A549 treated with RU486 at 1 μM for 4 hours (cell line): ENCODE results near the gene OR2J1. TPM values are rescaled to one million over a fixed set of nuclear protein-coding genes. Genes with fewer than 3 reads are reported as not detected.

ENCODE experiments used
- total RNA-seq: library from RNA; stranded (reverse); fragments of 200-300 nt; extraction: Qiagen RNA extraction; gene quantifications from 5 replicates; pipeline ENCODE4 v1.2.3, GENCODE V29; 2022; ENCODE audit warnings: low read depth

OR2J1 gene
- total RNA-seq: not detected in 5 replicates

DNA sequence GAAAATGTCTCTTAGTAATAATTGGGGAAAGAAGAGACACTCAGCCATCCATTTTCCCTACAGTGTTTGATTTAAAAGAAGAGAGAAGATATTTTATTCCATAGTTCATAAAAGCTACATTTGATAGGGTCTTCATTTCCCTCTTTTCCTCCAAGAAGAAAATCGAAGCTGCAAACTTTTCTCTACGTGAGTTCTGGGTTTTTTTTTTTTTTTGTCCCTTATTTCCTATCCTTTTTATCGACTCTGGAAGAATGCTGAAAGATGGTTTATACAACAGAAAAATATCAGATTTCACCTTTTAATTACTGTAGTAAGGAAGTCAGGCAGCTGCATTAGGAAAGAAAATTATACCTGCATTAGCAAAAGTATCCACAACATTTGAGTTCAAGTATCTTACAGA is at the start of gene OR2J1:
Gene OR2J1, plus strand, starts transcription at position 301 of the 400 bp plus-strand sequence. CDS start 1,453 bp downstream, outside the sequence.

DNA sequence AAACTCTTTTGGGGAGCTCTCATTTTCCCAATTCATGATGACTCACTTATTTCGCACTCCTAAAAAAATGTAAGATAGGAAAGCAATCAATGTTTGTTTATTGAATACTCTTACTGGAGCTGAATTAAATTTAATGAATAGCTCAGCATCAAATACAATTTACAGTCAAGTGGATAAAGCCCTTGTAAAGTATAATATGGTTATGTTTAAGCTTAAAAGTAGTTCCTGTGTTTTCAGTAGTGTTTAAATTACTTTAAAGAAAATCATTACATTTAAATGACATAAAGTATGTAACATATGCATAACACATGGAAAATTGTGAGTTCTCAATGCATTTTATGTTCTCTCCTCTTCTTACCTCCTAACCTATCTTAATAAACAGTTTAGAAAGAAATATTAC is 12.1 kb upstream of the OR2J1 start, which contains the start of gene OR2B3:
Gene OR2B3, minus strand, starts transcription at position 101 of the 400 bp plus-strand sequence. Its CDS starts 65 bp downstream, at position 36.

DNA sequence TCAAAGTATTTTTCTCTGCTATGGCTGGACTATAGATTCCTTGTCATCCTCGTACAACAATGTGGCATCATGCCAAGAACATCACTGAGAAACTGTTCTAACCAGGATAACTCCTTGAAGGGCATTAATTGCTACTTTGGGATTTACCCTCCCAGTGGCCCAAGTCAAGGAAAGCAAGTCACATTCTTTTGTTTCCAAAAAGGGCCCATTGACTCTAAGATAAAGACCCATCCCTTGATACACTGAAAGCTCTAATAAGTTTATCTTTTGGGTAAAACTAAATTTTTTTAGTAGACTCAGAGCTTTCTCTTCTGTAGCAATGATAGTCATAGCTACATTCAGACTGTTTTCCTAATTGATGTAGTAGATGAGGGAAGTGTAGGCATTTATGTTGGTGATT is 8.5 kb downstream of the OR2J1 start, which contains the start of gene OR2J3:
Gene OR2J3, plus strand, starts transcription at position 301 of the 400 bp plus-strand sequence. CDS start 3,833 bp downstream, outside the sequence.

Other genes starting within 250 kb of the OR2J1 start
- gene TRIM27, start 175.5 kb upstream of the OR2J1 start, total RNA-seq: 39.1 to 47.4 TPM (median 45.8 TPM) in 5 replicates
- gene ZNF311, start 94.2 kb upstream of the OR2J1 start, total RNA-seq: 0.14 to 0.28 TPM (median 0.19 TPM) in 4 of 5 replicates, not detected in the other
- not detected in 5 replicates for gene OR2W1, start 54.3 kb upstream of the OR2J1 start, total RNA-seq
- not detected in 5 replicates for gene OR2B3, start 12.2 kb upstream of the OR2J1 start, total RNA-seq
- not detected in 5 replicates for gene OR2J3, start 8.6 kb downstream of the OR2J1 start, total RNA-seq
- not detected in 5 replicates for gene OR2J2, start 71.4 kb downstream of the OR2J1 start, total RNA-seq
- gene OR14J1, start 202.2 kb downstream of the OR2J1 start, total RNA-seq: not detected in 5 replicates